OCI-LY3 (cell line): ENCODE results near the gene ZNRF1.

Source experiments
- H2AFZ ChIP-seq: fragments of 200-600, 300-600 bp; shearing (Covaris generic); 2 replicates; pipeline ENCODE4 v1.6.0; 2014; ENCODE audit warnings: antibody characterized with exemption, low read depth, low read length
- H3K27ac ChIP-seq: fragments of 200-600, 300-600 bp; sonication (generic); 2 replicates; pipeline ENCODE4 v1.5.1; 2014; ENCODE audit warnings: mild to moderate bottlenecking, low read length, moderate library complexity, mixed read lengths
- H3K27me3 ChIP-seq: fragments of 200-600, 300-600 bp; sonication (generic); 2 replicates; pipeline ENCODE4 v1.6.1; 2014; ENCODE audit warnings: low read depth, low read length, mixed read lengths
- H3K36me3 ChIP-seq: fragments of 200-600, 300-600 bp; sonication (generic); replicated peaks from 2 replicates; pipeline ENCODE3; 2014; ENCODE audit warnings: low read depth, low read length, mixed read lengths
- H3K4me1 ChIP-seq: fragments of 300-600, 200-600 bp; sonication (generic); 2 replicates; pipeline ENCODE4 v1.6.1; 2014; ENCODE audit warnings: low read length, mixed read lengths
- H3K4me2 ChIP-seq: fragments of 200-600, 300-600 bp; sonication (generic); 2 replicates; pipeline ENCODE4 v1.6.1; 2014; ENCODE audit warnings: low read length, mixed read lengths
- H3K4me3 ChIP-seq: fragments of 300-600, 200-600 bp; sonication (generic); 2 replicates; pipeline ENCODE4 v1.5.1; 2014; ENCODE audit warnings: antibody characterized with exemption, mild to moderate bottlenecking, low read length, moderate library complexity
- H3K79me2 ChIP-seq: fragments of 300-600, 200-600 bp; shearing (Covaris generic); 2 replicates; pipeline ENCODE4 v1.6.1; 2014; ENCODE audit warnings: mild to moderate bottlenecking, low read length, mixed read lengths
- H3K9ac ChIP-seq: fragments of 300-600, 200-600 bp; shearing (Covaris generic); 2 replicates; pipeline ENCODE4 v1.6.0; 2014; ENCODE audit warnings: mild to moderate bottlenecking, low read length, moderate library complexity
- H3K9me3 ChIP-seq: fragments of 200-600, 300-600 bp; shearing (Covaris generic); 2 replicates; pipeline ENCODE4 v1.6.1; 2014; ENCODE audit warnings: low read length, mixed read lengths; ENCODE audit not compliant: insufficient read depth
- H4K20me1 ChIP-seq: fragments of 200-600, 300-600 bp; sonication (generic); 2 replicates; pipeline ENCODE4 v1.6.1; 2016; ENCODE audit warnings: low read length, mixed read lengths; ENCODE audit not compliant: insufficient read depth
- EZH2phosphoT487 ChIP-seq: fragments of 200-600 bp; shearing (Covaris generic); IDR thresholded peaks from 2 replicates; pipeline ENCODE4 v1.6.1; 2018; ENCODE audit warnings: antibody characterized with exemption, mixed run types, low read depth
- TF ChIP-seq, protein P1 (sequence below): fragments of 200-600, 300-600 bp; sonication (generic); IDR thresholded peaks from 2 replicates; pipeline ENCODE4 v1.5.1; 2014; ENCODE audit warnings: antibody characterized with exemption, low read length, low read depth

The ZNRF1 gene

DNA sequence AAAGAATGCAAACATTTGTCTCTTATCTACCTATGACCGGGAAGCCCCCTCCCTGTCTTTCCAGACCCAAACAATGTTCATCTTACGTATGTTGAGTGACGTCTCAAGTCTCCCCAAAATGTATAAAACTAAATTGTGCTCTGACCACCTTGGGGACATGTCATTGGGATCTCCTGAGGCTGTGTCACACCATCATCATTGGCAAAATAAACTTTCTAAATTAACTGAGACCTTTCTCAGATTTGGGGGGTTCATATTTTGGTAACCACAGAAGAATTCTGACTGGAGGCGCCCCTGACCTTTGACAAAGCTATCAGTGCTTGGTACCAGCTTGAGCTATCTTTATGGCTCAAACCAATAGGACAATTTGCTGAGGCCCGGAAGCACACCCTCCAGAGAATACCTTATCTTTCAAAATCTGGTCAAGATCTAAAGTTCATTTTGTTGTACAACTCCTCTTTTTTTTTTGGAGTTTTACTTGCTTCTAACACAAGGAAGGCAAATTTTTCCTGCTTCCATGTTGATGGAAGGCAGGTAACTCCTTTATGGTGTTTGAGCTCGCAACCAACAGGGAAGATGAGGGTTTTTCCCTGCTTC, 120.2 kb downstream of the ZNRF1 start:
- Histone ChIP-seq H4K20me1 (no peaks in the 10 kb centered on the region), H3K9me3 (peaks cover 10% of the 10 kb centered on the region; the same call in 1 of the 2 replicates), H3K9ac (no peak overlapping the region), H3K36me3 (no peaks in the 10 kb centered on the region), H3K27me3 (no peaks in the 10 kb centered on the region), H3K4me1 (no peaks in the 10 kb centered on the region), H2AFZ (no peak overlapping the region), H3K79me2 (no peaks in the 10 kb centered on the region), H3K4me2 (no peak overlapping the region), H3K27ac (no peak overlapping the region), H3K4me3 (no peak overlapping the region)
- TF ChIP-seq, protein P1, sequence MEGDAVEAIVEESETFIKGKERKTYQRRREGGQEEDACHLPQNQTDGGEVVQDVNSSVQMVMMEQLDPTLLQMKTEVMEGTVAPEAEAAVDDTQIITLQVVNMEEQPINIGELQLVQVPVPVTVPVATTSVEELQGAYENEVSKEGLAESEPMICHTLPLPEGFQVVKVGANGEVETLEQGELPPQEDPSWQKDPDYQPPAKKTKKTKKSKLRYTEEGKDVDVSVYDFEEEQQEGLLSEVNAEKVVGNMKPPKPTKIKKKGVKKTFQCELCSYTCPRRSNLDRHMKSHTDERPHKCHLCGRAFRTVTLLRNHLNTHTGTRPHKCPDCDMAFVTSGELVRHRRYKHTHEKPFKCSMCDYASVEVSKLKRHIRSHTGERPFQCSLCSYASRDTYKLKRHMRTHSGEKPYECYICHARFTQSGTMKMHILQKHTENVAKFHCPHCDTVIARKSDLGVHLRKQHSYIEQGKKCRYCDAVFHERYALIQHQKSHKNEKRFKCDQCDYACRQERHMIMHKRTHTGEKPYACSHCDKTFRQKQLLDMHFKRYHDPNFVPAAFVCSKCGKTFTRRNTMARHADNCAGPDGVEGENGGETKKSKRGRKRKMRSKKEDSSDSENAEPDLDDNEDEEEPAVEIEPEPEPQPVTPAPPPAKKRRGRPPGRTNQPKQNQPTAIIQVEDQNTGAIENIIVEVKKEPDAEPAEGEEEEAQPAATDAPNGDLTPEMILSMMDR: no peak
- no peak for TF ChIP-seq EZH2phosphoT487

DNA sequence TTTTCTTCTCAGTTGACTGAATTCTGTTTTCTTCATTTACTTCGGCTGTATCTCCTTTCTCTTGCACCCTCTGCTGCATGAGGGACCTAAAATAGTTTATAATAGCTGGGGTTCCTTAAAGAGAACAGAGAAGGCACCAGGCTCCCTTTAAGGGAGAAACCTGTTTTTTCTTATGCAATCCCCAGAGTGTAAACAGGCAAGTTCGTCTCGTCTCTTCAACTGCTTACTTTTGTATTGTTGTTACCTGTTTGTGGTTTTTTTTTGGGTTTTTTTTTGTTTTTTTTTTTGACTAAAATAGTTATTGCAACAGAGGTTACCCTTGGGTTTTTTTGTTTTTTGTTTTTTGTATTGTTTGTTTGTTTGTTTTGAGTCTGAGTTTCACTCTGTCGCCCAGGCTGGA, 121.4 kb downstream of the ZNRF1 start:
- TF ChIP-seq, protein P1: no peak
- TF ChIP-seq EZH2phosphoT487: no peak
- Histone ChIP-seq H3K27me3 (no peaks in the 10 kb centered on the region), H4K20me1 (no peaks in the 10 kb centered on the region), H3K27ac (no peak overlapping the region), H3K36me3 (no peaks in the 10 kb centered on the region), H3K79me2 (no peaks in the 10 kb centered on the region), H3K4me2 (no peak overlapping the region), H3K9me3 (peaks cover 10% of the 10 kb centered on the region; the same call in 1 of the 2 replicates), H3K9ac (no peak overlapping the region), H3K4me3 (no peak overlapping the region), H2AFZ (no peak overlapping the region), H3K4me1 (no peaks in the 10 kb centered on the region)

DNA sequence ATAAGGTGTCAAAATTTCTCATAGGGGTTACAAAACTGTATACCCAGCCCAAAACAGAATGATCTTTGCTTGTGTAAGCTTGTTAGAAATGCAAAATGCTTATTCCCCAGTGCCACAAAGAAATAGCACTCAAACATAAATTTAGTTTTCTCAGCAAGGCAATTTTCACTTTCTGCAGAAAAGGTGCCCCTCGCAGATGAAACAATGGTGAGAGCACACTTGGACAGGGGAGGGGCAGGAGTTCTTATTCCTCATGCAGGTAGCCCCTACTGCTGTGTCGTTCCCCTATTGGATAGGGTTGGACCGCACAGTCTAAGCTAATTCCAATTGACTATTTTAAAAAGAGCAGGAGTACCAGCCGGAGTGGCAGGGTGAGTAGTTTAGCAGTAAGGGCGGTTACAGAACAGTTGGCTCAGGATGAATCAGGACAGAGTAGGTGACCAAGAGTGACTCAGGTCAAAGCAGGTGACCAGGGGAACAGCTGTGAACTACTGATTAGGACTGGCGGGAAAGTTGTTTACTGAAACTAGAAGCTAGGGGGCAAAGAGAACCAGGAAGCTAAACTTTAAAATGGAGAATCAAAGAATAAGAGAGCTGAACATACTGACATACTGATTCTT, 123.2 kb downstream of the ZNRF1 start:
- H2AFZ ChIP-seq: no peak overlapping the region

DNA sequence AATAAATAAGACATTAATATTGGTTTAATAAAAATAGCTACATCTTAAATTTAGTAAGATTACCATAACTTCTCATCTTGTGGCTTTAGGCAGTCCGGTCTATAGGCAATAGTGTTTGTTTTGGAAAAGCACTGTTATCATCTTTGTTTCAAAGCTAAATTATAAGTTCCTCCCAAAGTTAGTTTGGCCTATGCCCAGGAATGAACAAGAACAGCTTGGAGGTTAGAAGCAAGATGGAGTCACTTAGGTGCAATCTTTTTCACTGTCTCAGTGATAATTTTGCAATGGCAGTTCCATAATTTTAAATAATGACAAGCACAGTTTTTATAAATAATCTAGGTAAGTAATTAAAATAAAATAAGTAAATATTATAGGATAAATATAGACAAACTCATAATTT, 123.8 kb downstream of the ZNRF1 start:
- no peaks in the 10 kb centered on the region for H3K27me3 ChIP-seq
- H3K4me1 ChIP-seq: no peaks in the 10 kb centered on the region
- H2AFZ ChIP-seq: no peak overlapping the region
- no peak overlapping the region for H3K4me2 ChIP-seq
- no peak overlapping the region for H3K27ac ChIP-seq
- H3K9ac ChIP-seq: no peak overlapping the region
- peaks cover 10% of the 10 kb centered on the region; the same call in 1 of the 2 replicates for H3K9me3 ChIP-seq
- no peaks in the 10 kb centered on the region for H4K20me1 ChIP-seq
- H3K4me3 ChIP-seq: no peak overlapping the region
- H3K36me3 ChIP-seq: no peaks in the 10 kb centered on the region
- TF ChIP-seq, protein P1: no peak
- H3K79me2 ChIP-seq: no peaks in the 10 kb centered on the region

More for the DNA sequence above, 123.2 kb downstream of the ZNRF1 start:
- Histone ChIP-seq H4K20me1 (no peaks in the 10 kb centered on the region), H3K4me2 (no peak overlapping the region), H3K9ac (no peak overlapping the region), H3K36me3 (no peaks in the 10 kb centered on the region), H3K27me3 (no peaks in the 10 kb centered on the region), H3K4me1 (no peaks in the 10 kb centered on the region), H3K9me3 (peaks cover 10% of the 10 kb centered on the region; the same call in 1 of the 2 replicates), H3K4me3 (no peak overlapping the region), H3K27ac (no peak overlapping the region), H3K79me2 (no peaks in the 10 kb centered on the region)
- no peak for TF ChIP-seq EZH2phosphoT487
- TF ChIP-seq, protein P1: no peak
